Stomach (tissue), 4 donors: ENCODE data around the gene TRIM63.

Experiments used
- EP300 ChIP-seq: sonication (generic); formaldehyde crosslinking; IDR thresholded peaks from one replicate; pipeline ENCODE4 v1.6.1; 2017; ENCODE audit warnings: antibody characterized with exemption
- POLR2AphosphoS5 ChIP-seq, 3 donors: sonication (generic); formaldehyde crosslinking; IDR thresholded peaks; one replicate each; pipeline ENCODE4 v1.6.1; 2016; ENCODE audit warnings: antibody characterized with exemption in 3 of 3

GRCh38 chr1:26059906-26060305 is 7.5 kb downstream of the TRIM63 start:
- no peak for TF ChIP-seq POLR2AphosphoS5 (IDR thresholded peaks at IDR 0.05)
- no peak for TF ChIP-seq EP300
